GM21737 (cell line): ENCODE measurements around the gene GCK.
"Not testable (repeated sequence)": the region's sequence is repeated elsewhere in the genome, so short reads cannot be mapped to it uniquely, and the experiment has no call there.

Experiments used
- ATAC-seq: cut with Tn5 transposase; IDR thresholded peaks from one replicate; pipeline ENCODE4 v1.9.1; 2021; ENCODE audit warnings: mild to moderate bottlenecking, moderate library complexity; ENCODE audit not compliant: unreplicated experiment

The GCK gene

GRCh38 chr7:44208085-44208484 is 18.8 kb upstream of the GCK start:
- no peak for ATAC-seq

GRCh38 chr7:44206008-44206407 is 16.8 kb upstream of the GCK start:
- no peak for ATAC-seq

- no peak for ATAC-seq
Observed at GRCh38 chr7:44201813-44202212, 12.6 kb upstream of the GCK start.

GRCh38 chr7:44200699-44201461 is 11.6 kb upstream of the GCK start, which contains the start of gene YKT6:
TSS of gene YKT6 (plus strand) at chr7:44200978. CDS start at chr7:44201136, 158 bp downstream.
- peak; percentile 99 for ATAC-seq

- ATAC-seq, result not testable (repeated sequence)
Observed at GRCh38 chr7:44200163-44200562, 10.9 kb upstream of the GCK start.

- ATAC-seq, result no peak
Observed at GRCh38 chr7:44197474-44197873, 8.2 kb upstream of the GCK start.

- ATAC-seq, result no peak
Observed at GRCh38 chr7:44196450-44196872, 7.2 kb upstream of the GCK start.

- no peak for ATAC-seq
Observed at GRCh38 chr7:44195889-44196288, 6.7 kb upstream of the GCK start.

- no peak for ATAC-seq
Observed at GRCh38 chr7:44194562-44195145, 5.4 kb upstream of the GCK start.

GRCh38 chr7:44194069-44194468 is 4.8 kb upstream of the GCK start:
- ATAC-seq, result no peak

GRCh38 chr7:44193011-44193802 is 4.0 kb upstream of the GCK start:
- ATAC-seq, result no peak

- no peak for ATAC-seq
Observed at GRCh38 chr7:44191171-44191570, 1.9 kb upstream of the GCK start.

GRCh38 chr7:44189993-44190872 is 994 bp upstream of the GCK start:
- ATAC-seq, result no peak

GRCh38 chr7:44188480-44189225 is 586 bp downstream of the GCK start:
- no peak for ATAC-seq

GRCh38 chr7:44187636-44188416 is 1.4 kb downstream of the GCK start:
- ATAC-seq, result no peak

GRCh38 chr7:44186736-44187135 is 2.5 kb downstream of the GCK start:
- no peak for ATAC-seq

GRCh38 chr7:44185729-44186128 is 3.5 kb downstream of the GCK start:
- ATAC-seq, result no peak

- no peak for ATAC-seq
Observed at GRCh38 chr7:44184873-44185446, 4.3 kb downstream of the GCK start.
